ENCODE data around the gene BICD1.
"Not testable (repeated sequence)": the region's sequence is repeated elsewhere in the genome, so short reads cannot be mapped to it uniquely, and the experiment has no call there.

The BICD1 gene

DNA sequence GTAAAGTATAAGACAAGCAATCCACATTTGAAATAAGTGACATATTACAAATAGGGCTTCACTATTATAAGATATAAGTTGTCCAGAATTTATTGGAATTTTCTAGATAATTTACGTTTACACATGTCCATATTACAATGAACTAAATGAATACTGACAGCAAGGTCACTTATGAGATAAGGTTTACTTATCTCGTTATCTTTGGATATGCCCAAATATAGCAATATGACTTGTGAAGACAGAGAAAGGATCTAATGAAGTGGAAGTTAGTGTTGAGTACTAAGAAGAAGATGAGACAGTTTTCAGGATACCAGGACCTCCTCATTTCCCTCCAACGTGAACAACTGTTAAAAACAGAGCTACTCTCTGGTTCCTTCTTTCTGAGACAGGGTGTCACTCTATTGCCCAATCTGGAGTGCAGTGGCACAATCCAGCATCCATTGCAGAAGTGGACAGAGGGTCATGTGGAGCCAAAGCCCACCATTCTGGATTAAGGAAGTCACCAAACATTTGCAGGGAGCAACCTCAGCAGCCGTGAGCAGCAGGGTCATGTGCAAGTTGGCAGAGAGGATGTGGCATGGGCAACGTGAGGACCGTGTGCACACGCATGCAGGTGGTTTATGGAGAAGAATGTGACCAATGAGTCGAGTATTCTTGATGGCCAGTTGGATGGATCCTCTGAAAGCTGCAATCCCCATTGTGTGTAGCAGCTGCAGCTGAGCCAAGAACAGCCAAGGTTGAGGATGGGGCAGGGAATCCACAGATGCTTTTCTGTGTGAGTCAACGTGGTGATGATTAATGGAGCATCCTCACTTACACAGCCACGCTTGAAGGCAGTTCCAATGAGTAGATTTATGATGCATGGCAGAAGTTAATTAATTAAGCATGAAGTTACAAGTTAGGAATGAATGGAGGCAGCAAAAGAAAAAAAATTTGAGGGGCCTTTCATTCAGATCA lies 111.0 kb downstream of the BICD1 start:
- no peak for DNase-seq (ENCODE audit: low read depth)
- no peak overlapping the region for H3K4me3 ChIP-seq (ENCODE audit: low read length)
- TF ChIP-seq, protein P1, sequence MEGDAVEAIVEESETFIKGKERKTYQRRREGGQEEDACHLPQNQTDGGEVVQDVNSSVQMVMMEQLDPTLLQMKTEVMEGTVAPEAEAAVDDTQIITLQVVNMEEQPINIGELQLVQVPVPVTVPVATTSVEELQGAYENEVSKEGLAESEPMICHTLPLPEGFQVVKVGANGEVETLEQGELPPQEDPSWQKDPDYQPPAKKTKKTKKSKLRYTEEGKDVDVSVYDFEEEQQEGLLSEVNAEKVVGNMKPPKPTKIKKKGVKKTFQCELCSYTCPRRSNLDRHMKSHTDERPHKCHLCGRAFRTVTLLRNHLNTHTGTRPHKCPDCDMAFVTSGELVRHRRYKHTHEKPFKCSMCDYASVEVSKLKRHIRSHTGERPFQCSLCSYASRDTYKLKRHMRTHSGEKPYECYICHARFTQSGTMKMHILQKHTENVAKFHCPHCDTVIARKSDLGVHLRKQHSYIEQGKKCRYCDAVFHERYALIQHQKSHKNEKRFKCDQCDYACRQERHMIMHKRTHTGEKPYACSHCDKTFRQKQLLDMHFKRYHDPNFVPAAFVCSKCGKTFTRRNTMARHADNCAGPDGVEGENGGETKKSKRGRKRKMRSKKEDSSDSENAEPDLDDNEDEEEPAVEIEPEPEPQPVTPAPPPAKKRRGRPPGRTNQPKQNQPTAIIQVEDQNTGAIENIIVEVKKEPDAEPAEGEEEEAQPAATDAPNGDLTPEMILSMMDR (conservative IDR thresholded peaks at IDR 0.05; ENCODE audit: low read depth, low read length): no peak

DNA sequence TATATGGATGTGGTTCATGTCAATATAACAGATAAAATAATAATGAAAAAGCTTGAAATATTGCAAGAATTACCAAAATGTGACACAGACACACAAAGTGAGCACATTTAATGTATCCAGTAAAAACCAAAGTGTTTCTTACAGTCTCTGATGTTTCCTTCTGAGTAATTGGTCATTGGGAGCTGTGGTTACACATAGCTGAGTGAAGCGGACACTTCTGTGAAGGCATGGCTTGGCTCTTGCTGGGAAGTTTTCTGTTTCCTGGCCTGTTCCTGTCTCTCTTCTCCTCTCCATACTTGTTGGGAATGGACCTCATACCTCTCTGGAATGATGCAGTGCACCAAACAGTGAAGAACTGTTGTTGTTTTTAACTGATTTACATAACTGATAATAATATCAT lies 117.3 kb downstream of the BICD1 start:
- H3K4me3 ChIP-seq (ENCODE audit: low read length): no peak overlapping the region
- no peak for DNase-seq (ENCODE audit: low read depth)
- TF ChIP-seq, protein P1 (conservative IDR thresholded peaks at IDR 0.05; ENCODE audit: low read depth, low read length): no peak

DNA sequence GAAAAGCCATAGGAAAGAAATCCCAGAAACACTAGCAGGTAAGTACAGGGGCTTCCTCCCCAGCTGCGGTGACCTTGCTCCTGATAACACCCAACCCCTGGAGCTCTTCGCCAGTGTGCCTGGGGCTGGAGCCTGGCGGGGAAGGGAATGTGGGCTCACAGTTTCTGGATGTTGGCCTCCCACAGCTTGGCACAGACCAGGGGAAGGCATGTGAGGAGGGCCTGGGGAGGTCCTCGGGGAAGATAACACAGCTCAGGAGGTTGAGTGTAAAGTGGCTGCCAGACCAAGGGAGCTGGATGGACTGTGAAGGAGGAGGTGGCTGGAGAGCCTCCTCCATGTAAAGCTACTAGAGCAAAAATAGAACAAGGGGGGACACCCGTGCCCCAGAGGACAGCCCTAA lies 120.1 kb downstream of the BICD1 start:
- TF ChIP-seq, protein P1 (conservative IDR thresholded peaks at IDR 0.05; ENCODE audit: low read depth, low read length): no peak
- H3K4me3 ChIP-seq (ENCODE audit: low read length): no peak overlapping the region
- no peak for DNase-seq (ENCODE audit: low read depth)

DNA sequence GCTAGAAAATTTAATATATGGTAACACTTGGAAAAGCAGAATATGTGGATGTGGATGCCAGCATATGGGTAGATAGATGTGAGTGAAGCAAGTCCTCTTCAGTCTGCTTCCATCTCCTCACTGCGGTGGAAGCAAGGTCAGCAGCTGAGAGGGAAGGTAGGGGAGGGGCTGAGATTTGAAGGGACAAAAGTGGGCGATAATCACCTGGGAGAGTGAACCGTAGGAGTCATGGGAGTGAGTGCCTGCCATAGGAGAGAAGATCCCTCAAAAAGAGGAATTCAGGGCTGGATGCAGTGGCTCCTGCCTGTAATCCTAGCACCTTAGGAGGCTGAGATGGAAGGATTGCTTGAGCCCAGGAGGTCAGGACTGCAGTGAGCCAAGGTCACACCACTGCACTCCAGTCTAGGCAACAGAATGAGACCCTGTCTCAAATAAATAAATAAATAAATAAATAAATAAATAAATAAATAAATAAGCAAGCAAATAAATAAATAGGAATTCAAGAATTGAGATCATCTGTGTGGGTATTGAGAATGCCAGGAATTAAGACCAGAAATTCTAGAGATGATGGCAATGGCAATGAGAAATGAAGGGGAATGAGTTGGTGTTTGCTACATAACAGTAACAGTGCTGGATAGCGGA lies 123.4 kb downstream of the BICD1 start:
- no peak for DNase-seq (ENCODE audit: low read depth)
- H3K4me3 ChIP-seq (ENCODE audit: low read length): no peak overlapping the region
- TF ChIP-seq, protein P1 (conservative IDR thresholded peaks at IDR 0.05; ENCODE audit: low read depth, low read length): no peak

DNA sequence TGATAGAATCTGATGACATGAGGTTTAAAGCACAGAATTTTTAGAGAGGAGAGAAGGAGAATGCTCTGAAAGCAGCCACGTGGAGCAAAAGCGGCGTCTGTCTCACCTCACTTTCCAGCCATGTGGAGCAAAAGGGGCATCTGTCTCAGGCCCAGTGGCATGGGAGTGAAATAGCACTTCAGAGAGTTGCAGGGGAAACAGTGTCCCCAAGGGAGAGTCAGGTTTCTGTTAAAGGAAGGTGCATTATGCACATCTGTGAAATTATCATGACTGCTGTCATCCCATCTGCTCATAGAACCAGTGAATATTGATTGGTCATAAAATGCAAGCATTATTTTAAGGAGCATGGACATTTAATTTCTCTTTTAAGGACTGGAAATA lies 124.0 kb downstream of the BICD1 start:
- TF ChIP-seq, protein P1 (conservative IDR thresholded peaks at IDR 0.05; ENCODE audit: low read depth, low read length): no peak
- H3K4me3 ChIP-seq (ENCODE audit: low read length): no peak overlapping the region
- DNase-seq (ENCODE audit: low read depth): no peak

DNA sequence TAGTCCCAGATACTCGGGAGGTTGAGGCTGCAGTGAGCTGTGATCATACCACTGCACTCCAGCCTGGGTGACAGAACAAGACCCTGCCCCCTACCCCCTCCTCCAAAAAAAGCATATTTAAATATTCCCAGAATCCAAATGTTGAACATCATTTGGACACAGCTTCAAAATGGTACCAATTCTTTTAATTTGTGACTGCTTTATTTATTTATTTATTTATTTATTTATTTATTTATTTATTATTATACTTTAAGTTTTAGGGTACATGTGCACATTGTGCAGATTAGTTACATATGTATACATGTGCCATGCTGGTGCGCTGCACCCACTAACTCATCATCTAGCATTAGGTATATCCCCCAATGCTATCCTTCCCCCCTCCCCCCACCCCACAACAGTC lies 124.7 kb downstream of the BICD1 start:
- not testable (repeated sequence) for H3K4me3 ChIP-seq (ENCODE audit: low read length); DNase-seq (ENCODE audit: low read depth)

DNA sequence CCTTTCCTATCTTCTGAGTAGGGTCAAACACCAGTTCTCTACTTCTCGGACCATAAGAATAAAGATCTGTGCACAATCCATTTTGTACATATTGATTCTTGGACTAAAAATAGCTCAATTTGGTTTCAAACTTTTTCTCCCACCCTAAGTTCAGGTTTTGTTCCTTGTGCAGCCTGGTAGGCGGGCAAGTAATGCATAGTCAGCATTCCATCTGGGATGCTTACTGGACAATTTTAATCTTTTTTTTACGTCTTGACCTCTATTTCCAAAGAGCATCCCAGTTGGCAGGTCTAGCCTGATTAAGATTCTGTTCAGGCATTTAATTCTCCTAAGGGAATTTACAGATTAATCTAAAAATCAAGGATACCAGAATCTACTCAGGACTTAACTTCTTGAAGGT lies 126.9 kb downstream of the BICD1 start:
- DNase-seq (ENCODE audit: low read depth): peak; percentile 20
- TF ChIP-seq, protein P1 (conservative IDR thresholded peaks at IDR 0.05; ENCODE audit: low read depth, low read length): no peak
- no peak overlapping the region for H3K4me3 ChIP-seq (ENCODE audit: low read length)
